SW480 (cell line): ENCODE data around the gene CCNY.

Experiments used
- DNase-seq: peaks from one replicate; pipeline ENCODE4 v3.0.0-alpha.2; 2016; ENCODE audit warnings: low spot score

The CCNY gene

GRCh38 chr10:35355971-35356724 lies 19.8 kb downstream of the CCNY start:
- DNase-seq, result no peak

GRCh38 chr10:35356725-35357092 lies 20.4 kb downstream of the CCNY start:
- no peak for DNase-seq

- no peak for DNase-seq
Observed at GRCh38 chr10:35359056-35359455, 22.7 kb downstream of the CCNY start.

- no peak for DNase-seq
Observed at GRCh38 chr10:35359873-35360272, 23.6 kb downstream of the CCNY start.

- no peak for DNase-seq
Observed at GRCh38 chr10:35362701-35363350, 26.5 kb downstream of the CCNY start.

- no peak for DNase-seq
Observed at GRCh38 chr10:35363587-35363986, 27.3 kb downstream of the CCNY start.

GRCh38 chr10:35364808-35365207 lies 28.5 kb downstream of the CCNY start:
- peak; percentile 8 for DNase-seq

GRCh38 chr10:35365994-35366393 lies 29.7 kb downstream of the CCNY start:
- no peak for DNase-seq

GRCh38 chr10:35367107-35367859 lies 31.0 kb downstream of the CCNY start:
- DNase-seq, result no peak

GRCh38 chr10:35367982-35368381 lies 31.7 kb downstream of the CCNY start:
- DNase-seq, result no peak

- no peak for DNase-seq
Observed at GRCh38 chr10:35368485-35369048, 32.3 kb downstream of the CCNY start.

GRCh38 chr10:35369049-35369611 lies 32.8 kb downstream of the CCNY start:
- DNase-seq, result no peak

- DNase-seq, result no peak
Observed at GRCh38 chr10:35371731-35372130, 35.4 kb downstream of the CCNY start.

GRCh38 chr10:35372329-35372728 lies 36.0 kb downstream of the CCNY start:
- no peak for DNase-seq

- no peak for DNase-seq
Observed at GRCh38 chr10:35375091-35375765, 38.9 kb downstream of the CCNY start.

GRCh38 chr10:35377050-35377728 lies 40.9 kb downstream of the CCNY start:
- DNase-seq, result no peak

- DNase-seq, result no peak
Observed at GRCh38 chr10:35378541-35379210, 42.4 kb downstream of the CCNY start.

GRCh38 chr10:35379226-35380137 lies 43.2 kb downstream of the CCNY start:
- DNase-seq, result no peak

GRCh38 chr10:35382096-35382495 lies 45.8 kb downstream of the CCNY start:
- DNase-seq, result no peak
